Natural killer cell (primary cell): ENCODE measurements around the gene ZNF277. TPM values are rescaled to one million over a fixed set of nuclear protein-coding genes. Genes with fewer than 3 reads are reported as not detected.

ENCODE experiments used
- ATAC-seq, 3 donors: fragments of 150-1000 bp in 2 of 3; fragments of 200-7000 bp in 1 of 3; cut with Tn5 transposase; 1 replicate in 1 of 3; 2 replicates in 2 of 3; pipeline ENCODE4 v1.10.0; 2021; ENCODE audit warnings: mild to moderate bottlenecking in 2 of 3, moderate library complexity in 2 of 3
- DNase-seq, 2 donors: peaks; one replicate each; pipeline versions ENCODE4 v3.0.0 to v3.0.0-alpha.2; 2013 to 2021; ENCODE audit warnings: mixed read lengths in 1 of 2
- H3K27ac ChIP-seq: one replicate; pipeline ENCODE4 v1.5.1; 2013; ENCODE audit warnings: mild to moderate bottlenecking, low read length
- H3K27me3 ChIP-seq: one replicate; pipeline ENCODE4 v1.6.1; 2013; ENCODE audit warnings: low read length; ENCODE audit not compliant: control insufficient read depth, insufficient read depth
- H3K36me3 ChIP-seq: one replicate; pipeline ENCODE4 v1.6.1; 2013; ENCODE audit warnings: low read length; ENCODE audit not compliant: control insufficient read depth, insufficient read depth
- H3K4me1 ChIP-seq: one replicate; pipeline ENCODE4 v1.6.1; 2013; ENCODE audit warnings: low read length; ENCODE audit not compliant: control insufficient read depth, insufficient read depth
- H3K4me3 ChIP-seq: one replicate; pipeline ENCODE4 v1.5.1; 2013; ENCODE audit warnings: low read length
- H3K9me3 ChIP-seq: one replicate; pipeline ENCODE4 v1.6.1; 2013; ENCODE audit warnings: low read length; ENCODE audit not compliant: control insufficient read depth, insufficient read depth
- H3K27ac Mint-ChIP-seq, 2 donors: one replicate each; pipeline ENCODE4 v1.8.0; 2022; ENCODE audit warnings: mild to moderate bottlenecking in 2 of 2, mixed read lengths in 2 of 2, moderate library complexity in 1 of 2
- H3K27me3 Mint-ChIP-seq, 2 donors: one replicate each; pipeline ENCODE4 v1.8.0; 2022; ENCODE audit warnings: low read depth in 2 of 2, mixed read lengths in 2 of 2
- H3K36me3 Mint-ChIP-seq: one replicate; pipeline ENCODE4 v1.8.0; 2022; ENCODE audit warnings: mixed read lengths
- H3K4me1 Mint-ChIP-seq, 2 donors: one replicate each; pipeline ENCODE4 v1.8.0; 2022; ENCODE audit warnings: mixed read lengths in 2 of 2
- H3K4me3 Mint-ChIP-seq: one replicate; pipeline ENCODE4 v1.8.0; 2022; ENCODE audit warnings: mild to moderate bottlenecking, moderate library complexity, mixed read lengths
- H3K9me3 Mint-ChIP-seq, 2 donors: one replicate each; pipeline ENCODE4 v1.8.0; 2022; ENCODE audit warnings: mixed read lengths in 2 of 2
- CTCF ChIP-seq: fragments of 200-600 bp; IDR thresholded peaks from one replicate; pipeline ENCODE4 v1.8.0; 2022; ENCODE audit warnings: antibody characterized with exemption
- WGBS: methylation state at CpG from one replicate; pipeline ENCODE4 v1.1.7; 2013; ENCODE audit warnings: missing lambda C conversion rate; ENCODE audit not compliant: insufficient coverage; 5-methylcytosine and 5-hydroxymethylcytosine counted together
- intact Hi-C: fragments of 100-400 bp; cut with micrococcal nuclease; formaldehyde crosslinking; loops from one replicate; pipeline ENCODE4 v1.14.2; 2022
- total RNA-seq, 4 donors: library from RNA; stranded (reverse); fragments of 120-200 nt in 1 of 4; gene quantifications; one replicate each; pipeline versions ENCODE4 v1.2.3 to v1.2.4, GENCODE V29; 2013 to 2022

ZNF277 gene
- total RNA-seq, 3 donors from 2014 or later (not counting 1 experiment from before 2014, with no cell fraction given): 13.0 to 20.8 (median 16.7) TPM

DNA sequence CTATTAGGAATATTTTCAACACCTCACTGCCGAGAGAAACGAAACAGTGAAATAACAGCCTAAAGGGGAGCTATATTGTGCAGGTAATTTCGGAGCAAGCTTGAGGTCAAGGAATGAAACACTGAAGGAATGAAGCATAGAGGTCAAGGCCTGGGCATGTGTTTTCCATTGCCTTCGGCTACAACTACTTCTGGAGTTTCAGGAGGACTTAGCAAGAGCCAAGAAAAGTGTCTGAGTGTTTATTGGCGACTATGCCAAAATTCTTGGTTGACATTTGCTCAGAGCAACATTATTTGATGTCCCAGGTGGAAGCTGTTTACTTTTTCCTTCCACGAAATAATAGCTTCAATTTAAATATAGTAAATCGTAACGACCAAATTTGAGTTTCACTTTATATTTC, 154.2 kb downstream of the ZNF277 start:
- TF ChIP-seq CTCF: no peak

DNA sequence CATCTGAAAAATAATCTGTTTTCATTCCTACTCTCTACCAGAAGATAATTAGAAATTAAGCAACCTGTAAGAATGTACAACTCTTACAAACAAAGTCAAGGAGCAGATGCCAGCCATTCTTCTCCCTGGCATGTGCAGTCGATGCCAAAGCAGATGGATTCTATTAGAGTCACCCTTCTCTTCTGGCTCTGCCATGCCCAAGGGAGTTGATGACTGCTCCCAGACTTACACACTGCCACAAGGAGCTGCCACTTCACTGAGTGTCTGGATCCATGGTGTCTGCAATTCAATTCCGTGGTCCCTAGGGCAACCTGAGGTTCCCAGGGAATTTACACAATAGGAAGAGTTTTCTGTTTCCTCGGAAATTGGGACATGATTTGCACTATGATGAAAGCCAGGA, 154.7 kb downstream of the ZNF277 start:
- H3K36me3 Mint-ChIP-seq: no peaks in the 10 kb centered on the region
- Histone ChIP-seq H3K36me3 (no peaks in the 10 kb centered on the region), H3K27ac (no peak overlapping the region), H3K27me3 (no peaks in the 10 kb centered on the region), H3K4me1 (no peaks in the 10 kb centered on the region), H3K9me3 (no peaks in the 10 kb centered on the region), H3K4me3 (no peak overlapping the region)
- peaks cover 10 to 12% of the 10 kb centered on the region in 2 donors for H3K27me3 Mint-ChIP-seq
- no peak for TF ChIP-seq CTCF
- no peak overlapping the region for H3K27ac Mint-ChIP-seq
- ATAC-seq (no peak), DNase-seq (no peak)
- H3K9me3 Mint-ChIP-seq: no peaks in the 10 kb centered on the region
- no peak overlapping the region for H3K4me3 Mint-ChIP-seq
- no peaks in the 10 kb centered on the region for H3K4me1 Mint-ChIP-seq
- intact Hi-C loops: no loop called here
- 89% methylated on average over 3 of the region's 3 CpGs for WGBS

More for the DNA sequence above, 154.2 kb downstream of the ZNF277 start:
- Histone ChIP-seq H3K27ac (no peak overlapping the region), H3K4me3 (no peak overlapping the region), H3K36me3 (no peaks in the 10 kb centered on the region), H3K4me1 (no peaks in the 10 kb centered on the region), H3K9me3 (no peaks in the 10 kb centered on the region), H3K27me3 (no peaks in the 10 kb centered on the region)
- peaks cover 10 to 12% of the 10 kb centered on the region in 2 donors for H3K27me3 Mint-ChIP-seq
- no peak for DNase-seq
- H3K4me3 Mint-ChIP-seq: no peak overlapping the region
- H3K27ac Mint-ChIP-seq: no peak overlapping the region
- ATAC-seq: no peak
- no peaks in the 10 kb centered on the region for H3K4me1 Mint-ChIP-seq
- no peaks in the 10 kb centered on the region for H3K36me3 Mint-ChIP-seq
- intact Hi-C loops: no loop called here
- H3K9me3 Mint-ChIP-seq: no peaks in the 10 kb centered on the region
- WGBS: 90% methylated on average over 8 of the region's 8 CpGs

- no peak overlapping the region for H3K4me3 Mint-ChIP-seq
Measured at GRCh38 chr7:112362053-112362650, 155.7 kb downstream of the ZNF277 start.

More at GRCh38 chr7:112362053-112362650, 155.7 kb downstream of the ZNF277 start:
- ATAC-seq: no peak
- TF ChIP-seq CTCF: no peak
- no peaks in the 10 kb centered on the region for H3K36me3 ChIP-seq
- H3K9me3 ChIP-seq: no peaks in the 10 kb centered on the region
- Mint-ChIP-seq H3K27me3 (peaks cover 12% of the 10 kb centered on the region in 2 donors), H3K9me3 (no peaks in the 10 kb centered on the region), H3K4me1 (no peaks in the 10 kb centered on the region), H3K27ac (no peak overlapping the region), H3K36me3 (no peaks in the 10 kb centered on the region)
- no peaks in the 10 kb centered on the region for H3K27me3 ChIP-seq
- 80% methylated on average over 2 of the region's 2 CpGs for WGBS
- no peak overlapping the region for H3K4me3 ChIP-seq
- no peak for DNase-seq
- intact Hi-C loops: no loop called here
- no peak overlapping the region for H3K27ac ChIP-seq
- no peaks in the 10 kb centered on the region for H3K4me1 ChIP-seq
